K562 (cell line): ENCODE data around the gene ERVH48-1. TPM values are rescaled to one million over a fixed set of nuclear protein-coding genes. Genes with fewer than 3 reads are reported as not detected.
A peak's percentile ranks its signal among the peaks of the same experiment; 100 is the strongest.

Source experiments
- CTCF ChIP-seq, 3 experiments: IDR thresholded peaks in 2 of 3; conservative IDR thresholded peaks in 1 of 3; 2 replicates each; pipeline ENCODE4 v1.5.1; 2011 to 2012; ENCODE audit warnings: low read length in 3 of 3, mild to moderate bottlenecking in 3 of 3, control low read depth in 2 of 3, improper control_type of control experiment in 1 of 3, inconsistent platforms in 1 of 3, low read depth in 1 of 3, mixed read lengths in 1 of 3, moderate library complexity in 1 of 3; ENCODE audit not compliant: insufficient read depth in 2 of 3
- MGA ChIP-seq: fragments of 450-650 bp; IDR thresholded peaks from 2 replicates; pipeline ENCODE4 v1.6.1; 2016; ENCODE audit warnings: mild to moderate bottlenecking, moderate library complexity
- TAF15 ChIP-seq: fragments of 200-400 bp; formaldehyde crosslinking; IDR thresholded peaks from 2 replicates; pipeline ENCODE4 v1.6.1; 2017; ENCODE audit warnings: mild to moderate bottlenecking, low read depth, low read length, moderate library complexity
- polyA plus RNA-seq, 8 experiments: library from polyadenylated mRNA; depleted of rRNA in 4 of 8; stranded (reverse) in 5 of 8; unstranded in 3 of 8; fragments of >200 nt; fragmentation: Nextera tagmentation in 2 of 8; fragmentation: Illumina TruSeq in 1 of 8; extraction: Ambion mirVana in 2 of 8; extraction: Trizol in 1 of 8; gene quantifications; 2 replicates each; pipeline versions ENCODE4 v1.2.1 to v1.2.3, GENCODE V29; 2011 to 2014; ENCODE audit warnings: inconsistent platforms in 1 of 8, missing spikeins in 1 of 8
- total RNA-seq, 7 experiments: library from RNA; depleted of rRNA in 6 of 7; stranded (reverse); fragments of >200 nt in 6 of 7; fragmentation: Illumina TruSeq in 2 of 7; extraction: Trizol in 2 of 7; gene quantifications; 2 replicates each; pipeline versions ENCODE4 v1.2.1 to v1.2.3, GENCODE V29; 2011 to 2021; ENCODE audit warnings: low replicate concordance in 1 of 7

ERVH48-1 gene
- total and polyA plus RNA-seq, 9 of the 15 experiments (the other 6 are each of a cell fraction or from before 2014, with no cell fraction given), result 0.08 to 0.49 (median 0.16) TPM; not detected in 3

- TF ChIP-seq MGA (peak; percentile 90), CTCF (IDR thresholded peaks at IDR 0.05 in 2 of 3, conservative IDR thresholded peaks at IDR 0.05 in 1 of 3; ENCODE audit: insufficient read depth in 2 of 3, low read depth in 1 of 3, low read length in 3 of 3) (peak; percentile 89 to 97 (median 93)), TAF15 (no peak)
Observed at GRCh38 chr21:42923553-42924432, 1.6 kb downstream of the ERVH48-1 start (continued).
